Smooth muscle cell (in vitro differentiated cells): Measurements from ENCODE around the gene ASTL. TPM values are rescaled to one million over a fixed set of nuclear protein-coding genes. Genes with fewer than 3 reads are reported as not detected.

Experiments used
- DNase-seq: peaks from one replicate; lab custom pipeline; 2025; ENCODE audit not compliant: unreplicated experiment; lab: John Stamatoyannopoulos, UW
- H2AFZ ChIP-seq: fragments of 200-600 bp; sonication (generic); 2 replicates; pipeline ENCODE4 v1.6.0; 2016; ENCODE audit warnings: antibody characterized with exemption, low read depth, mild to moderate bottlenecking
- H3F3A ChIP-seq: fragments of 200-600 bp; sonication (generic); 2 replicates; pipeline ENCODE4 v1.6.0; 2017; ENCODE audit warnings: antibody characterized with exemption, low read depth
- H3K27ac ChIP-seq: fragments of 200-600 bp; sonication (generic); 2 replicates; pipeline ENCODE4 v1.5.1; 2016; ENCODE audit warnings: low read depth, mild to moderate bottlenecking
- H3K27me3 ChIP-seq: fragments of 200-600 bp; sonication (generic); 2 replicates; pipeline ENCODE4 v1.6.1; 2016; ENCODE audit warnings: low read depth, mild to moderate bottlenecking
- H3K36me3 ChIP-seq: fragments of 200-600 bp; sonication (generic); 2 replicates; pipeline ENCODE4 v1.5.1; 2016; ENCODE audit warnings: low read depth
- H3K4me1 ChIP-seq: fragments of 200-600 bp; sonication (generic); 2 replicates; pipeline ENCODE4 v1.5.1; 2016; ENCODE audit warnings: low read depth
- H3K4me2 ChIP-seq: fragments of 200-600 bp; sonication (generic); 2 replicates; pipeline ENCODE4 v1.6.0; 2016; ENCODE audit warnings: mild to moderate bottlenecking
- H3K4me3 ChIP-seq: fragments of 200-600 bp; sonication (generic); 2 replicates; pipeline ENCODE4 v1.5.1; 2016; ENCODE audit warnings: mild to moderate bottlenecking
- H3K79me2 ChIP-seq: fragments of 200-600 bp; sonication (generic); 2 replicates; pipeline ENCODE4 v1.6.0; 2016; ENCODE audit warnings: low read depth, mild to moderate bottlenecking
- H3K9ac ChIP-seq: fragments of 200-600 bp; sonication (generic); 2 replicates; pipeline ENCODE4 v1.6.0; 2016; ENCODE audit warnings: low read depth
- H3K9me3 ChIP-seq: fragments of 200-600 bp; sonication (generic); replicated peaks from 2 replicates; pipeline ENCODE4 v1.5.1; 2016; ENCODE audit warnings: low read depth
- H4K20me1 ChIP-seq: fragments of 200-600 bp; sonication (generic); 2 replicates; pipeline ENCODE4 v1.6.0; 2016; ENCODE audit warnings: low read depth
- WGBS: methylation state at CpG from one replicate; pipeline ENCODE4 v1.1.7; 2016; ENCODE audit warnings: low lambda C conversion rate; 5-methylcytosine and 5-hydroxymethylcytosine counted together
- polyA plus RNA-seq: library from polyadenylated mRNA; unstranded; fragments of >200 nt; fragmentation: Nextera tagmentation; extraction: Ambion mirVana; gene quantifications from 2 replicates; pipeline ENCODE4 v1.2.1, GENCODE V29; 2016
- total RNA-seq: library from RNA; depleted of rRNA; stranded (reverse); fragments of >200 nt; gene quantifications from 2 replicates; pipeline ENCODE4 v1.2.3, GENCODE V29; 2014
- TF ChIP-seq, protein P1 (sequence below): fragments of 200-600 bp; sonication (generic); IDR thresholded peaks from 2 replicates; pipeline ENCODE4 v1.5.1; 2017; ENCODE audit warnings: borderline replicate concordance, mild to moderate bottlenecking, antibody characterized with exemption; ENCODE audit not compliant: insufficient read depth, poor library complexity, severe bottlenecking

ASTL gene
- total and polyA plus RNA-seq, 2 experiments from 2014 or later = 0.40 TPM; not detected in 1

DNA sequence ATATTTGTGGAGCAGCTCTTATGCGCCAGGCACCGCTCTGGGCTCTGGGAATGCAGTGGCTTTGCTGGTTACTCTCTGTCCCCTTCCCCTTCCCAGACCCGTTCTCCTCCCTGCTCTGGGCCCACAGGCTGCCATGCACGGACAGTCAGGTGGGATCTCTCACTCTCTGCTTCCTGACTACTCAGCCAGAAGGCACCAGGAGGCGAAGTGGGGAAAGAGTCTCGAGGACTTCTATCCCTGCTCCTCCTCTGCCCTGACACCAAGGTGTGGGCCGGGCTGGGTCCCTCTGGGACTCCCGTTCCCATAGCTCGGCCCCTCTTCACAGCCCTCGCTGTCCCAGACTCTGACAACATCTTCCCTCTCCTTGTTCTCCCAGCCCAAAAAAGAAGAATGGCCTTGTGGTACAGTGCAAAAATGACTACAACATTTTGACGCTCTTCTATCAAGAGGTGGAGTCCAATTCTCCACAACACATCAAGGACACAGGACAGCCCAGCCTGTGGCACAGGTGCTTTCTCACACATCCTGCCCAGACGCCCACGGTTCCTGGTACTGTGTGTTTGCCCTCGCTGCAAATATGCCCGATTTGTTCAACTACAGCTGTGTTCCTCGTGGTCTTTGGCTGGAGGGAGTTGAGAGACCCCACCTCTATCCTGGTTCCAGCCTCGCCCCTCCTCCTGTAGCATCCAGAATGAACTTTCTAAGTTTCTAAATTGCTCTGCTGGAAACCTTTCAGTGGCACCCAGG lies 21.0 kb upstream of the ASTL start:
- no peaks in the 10 kb centered on the region for H3K4me1 ChIP-seq
- H3K79me2 ChIP-seq = no peaks in the 10 kb centered on the region
- TF ChIP-seq, protein P1, sequence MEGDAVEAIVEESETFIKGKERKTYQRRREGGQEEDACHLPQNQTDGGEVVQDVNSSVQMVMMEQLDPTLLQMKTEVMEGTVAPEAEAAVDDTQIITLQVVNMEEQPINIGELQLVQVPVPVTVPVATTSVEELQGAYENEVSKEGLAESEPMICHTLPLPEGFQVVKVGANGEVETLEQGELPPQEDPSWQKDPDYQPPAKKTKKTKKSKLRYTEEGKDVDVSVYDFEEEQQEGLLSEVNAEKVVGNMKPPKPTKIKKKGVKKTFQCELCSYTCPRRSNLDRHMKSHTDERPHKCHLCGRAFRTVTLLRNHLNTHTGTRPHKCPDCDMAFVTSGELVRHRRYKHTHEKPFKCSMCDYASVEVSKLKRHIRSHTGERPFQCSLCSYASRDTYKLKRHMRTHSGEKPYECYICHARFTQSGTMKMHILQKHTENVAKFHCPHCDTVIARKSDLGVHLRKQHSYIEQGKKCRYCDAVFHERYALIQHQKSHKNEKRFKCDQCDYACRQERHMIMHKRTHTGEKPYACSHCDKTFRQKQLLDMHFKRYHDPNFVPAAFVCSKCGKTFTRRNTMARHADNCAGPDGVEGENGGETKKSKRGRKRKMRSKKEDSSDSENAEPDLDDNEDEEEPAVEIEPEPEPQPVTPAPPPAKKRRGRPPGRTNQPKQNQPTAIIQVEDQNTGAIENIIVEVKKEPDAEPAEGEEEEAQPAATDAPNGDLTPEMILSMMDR = no peak
- no peaks in the 10 kb centered on the region for H3K27me3 ChIP-seq
- H3K4me3 ChIP-seq = no peak overlapping the region
- 86% methylated on average over 17 of the region's 17 CpGs for WGBS
- no peaks in the 10 kb centered on the region for H4K20me1 ChIP-seq
- H3K9ac ChIP-seq = no peak overlapping the region
- H2AFZ ChIP-seq = no peak overlapping the region
- H3F3A ChIP-seq = no peaks in the 10 kb centered on the region
- no peak overlapping the region for H3K27ac ChIP-seq
- H3K9me3 ChIP-seq = no peaks in the 10 kb centered on the region
- H3K36me3 ChIP-seq = no peaks in the 10 kb centered on the region
- no peak for DNase-seq
- H3K4me2 ChIP-seq = no peak overlapping the region

DNA sequence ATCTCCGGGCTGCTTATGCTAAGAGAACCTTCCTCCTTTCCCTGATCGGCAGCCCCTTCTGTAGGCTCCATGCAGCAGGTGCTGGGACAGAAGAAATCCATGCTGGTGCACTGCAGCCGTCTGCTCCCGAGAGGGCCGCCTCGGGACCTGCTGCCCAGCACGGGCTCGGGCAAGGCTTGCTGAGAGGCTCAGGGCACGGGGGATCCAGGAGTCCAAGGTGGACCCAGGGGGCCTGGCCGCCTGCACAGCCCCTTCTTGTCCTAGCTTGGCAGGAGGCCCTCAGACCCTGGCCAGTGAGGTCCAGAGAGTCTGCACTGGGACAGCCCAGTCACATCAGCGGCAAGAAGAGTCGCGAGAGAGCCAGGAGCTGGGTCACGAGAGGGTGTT lies 20.2 kb upstream of the ASTL start:
- no peaks in the 10 kb centered on the region for H4K20me1 ChIP-seq
- no peak overlapping the region for H3K4me3 ChIP-seq
- TF ChIP-seq, protein P1 = no peak
- WGBS = 90% methylated on average over 14 of the region's 14 CpGs
- no peak overlapping the region for H3K9ac ChIP-seq
- H3K27me3 ChIP-seq = no peaks in the 10 kb centered on the region
- H3K9me3 ChIP-seq = no peaks in the 10 kb centered on the region
- H3K36me3 ChIP-seq = no peaks in the 10 kb centered on the region
- no peak overlapping the region for H2AFZ ChIP-seq
- H3F3A ChIP-seq = no peaks in the 10 kb centered on the region
- no peaks in the 10 kb centered on the region for H3K4me1 ChIP-seq
- no peaks in the 10 kb centered on the region for H3K79me2 ChIP-seq
- H3K4me2 ChIP-seq = no peak overlapping the region
- DNase-seq = no peak
- H3K27ac ChIP-seq = no peak overlapping the region

DNA sequence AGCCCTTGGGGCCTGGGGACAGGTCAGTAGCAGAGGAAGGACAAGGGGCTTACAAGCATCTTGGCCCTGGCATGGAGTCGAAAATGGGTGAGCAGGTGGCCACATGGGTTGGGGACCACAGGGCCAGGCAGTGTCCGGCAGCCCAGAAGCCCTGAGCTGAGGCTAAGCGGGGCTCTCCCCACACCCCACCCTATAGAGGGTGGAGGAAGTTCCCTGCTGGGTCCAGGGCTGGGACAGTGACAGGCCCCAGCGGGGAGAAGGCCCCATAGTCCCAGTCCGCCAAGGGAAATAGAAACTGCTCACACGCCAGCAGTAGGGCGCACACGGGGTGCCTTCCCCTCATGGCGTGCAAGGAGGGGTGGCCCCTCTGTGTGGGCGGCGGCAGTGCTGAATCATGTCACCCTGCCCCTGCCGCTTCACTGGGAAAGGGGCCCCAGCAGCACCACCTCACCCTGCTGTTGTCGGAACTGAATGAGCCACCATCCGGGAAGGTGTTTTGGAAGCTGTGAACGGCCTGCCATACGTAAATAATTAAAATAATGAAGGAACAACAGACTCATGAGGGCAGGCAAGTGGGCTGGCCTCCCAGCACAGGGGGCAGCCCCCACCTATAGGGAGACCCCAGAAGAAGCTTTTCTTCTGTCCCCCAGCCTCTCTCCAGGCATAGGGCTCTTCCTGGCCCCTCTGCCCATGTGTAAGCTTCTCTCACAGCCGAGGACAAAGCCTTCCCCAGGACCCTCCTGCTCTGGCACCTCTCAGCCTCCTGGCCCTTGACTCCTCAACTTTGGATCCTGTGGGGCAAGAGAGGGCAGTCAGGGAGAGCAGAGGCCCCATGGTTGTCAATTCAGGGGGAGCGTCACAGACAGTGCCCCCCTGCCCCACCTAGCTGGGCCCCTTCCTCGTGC lies 19.6 kb upstream of the ASTL start:
- Histone ChIP-seq H3F3A (no peaks in the 10 kb centered on the region), H3K79me2 (no peaks in the 10 kb centered on the region), H3K4me2 (no peak overlapping the region), H3K9ac (no peak overlapping the region), H3K27me3 (no peaks in the 10 kb centered on the region), H3K4me3 (no peak overlapping the region), H2AFZ (no peak overlapping the region), H3K36me3 (no peaks in the 10 kb centered on the region), H3K4me1 (no peaks in the 10 kb centered on the region), H3K9me3 (no peaks in the 10 kb centered on the region), H4K20me1 (no peaks in the 10 kb centered on the region), H3K27ac (no peak overlapping the region)
- TF ChIP-seq, protein P1 = no peak
- DNase-seq = no peak
- WGBS = 76% methylated on average over 18 of the region's 19 CpGs
